ENCODE results near the gene EPO. TPM values are rescaled to one million over a fixed set of nuclear protein-coding genes. Genes with fewer than 3 reads are reported as not detected.

The EPO gene
- total and polyA plus RNA-seq, 9 donors = 0.05 to 0.25 (median 0.20) TPM; not detected in 6

GRCh38 chr7:100735730-100736129 is 15.5 kb downstream of the EPO start:
- no peaks in the 10 kb centered on the region for H3K4me1 ChIP-seq (ENCODE audit: insufficient read depth)
- WGBS, 3 donors = 69 to 78% methylated on average over 7 of the region's 7 CpGs; no CpG with 5 or more reads in 1 of the 3 donors
- H3K4me3 ChIP-seq = no peak overlapping the region
- TF ChIP-seq CTCF (IDR thresholded peaks at IDR 0.05) (no peak), POLR2A (IDR thresholded peaks at IDR 0.05) (no peak), EP300 (IDR thresholded peaks at IDR 0.05) (no peak)
- no peaks in the 10 kb centered on the region for H3K27me3 ChIP-seq
- no peaks in the 10 kb centered on the region for H3K36me3 ChIP-seq
- no peak overlapping the region for H3K27ac ChIP-seq
- no peaks in the 10 kb centered on the region for H3K9me3 ChIP-seq
- DNase-seq = no peak
- intact Hi-C loops (cut with DNase I) = no loop called here

DNA sequence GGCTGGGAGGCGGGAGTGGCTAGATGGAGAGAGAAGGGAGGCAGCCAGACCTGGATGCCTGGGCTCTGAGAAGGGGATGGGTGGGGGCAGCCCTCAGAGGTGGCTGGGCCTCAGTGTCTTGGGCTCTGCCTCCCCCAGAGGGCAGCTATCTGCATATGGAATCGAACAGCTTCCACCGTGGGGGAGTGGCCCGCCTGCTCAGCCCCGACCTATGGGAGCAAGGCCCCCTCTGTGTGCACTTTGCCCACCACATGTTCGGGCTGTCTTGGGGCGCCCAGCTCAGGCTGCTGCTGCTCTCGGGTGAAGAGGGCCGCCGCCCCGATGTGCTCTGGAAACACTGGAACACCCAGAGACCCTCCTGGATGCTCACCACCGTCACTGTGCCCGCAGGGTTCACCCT is 16.4 kb downstream of the EPO start:
- 66 to 70% methylated on average over 6 to 13 of the region's 13 CpGs; no CpG with 5 or more reads in 1 of the 3 donors for WGBS, 3 donors
- Histone ChIP-seq H3K36me3 (no peaks in the 10 kb centered on the region), H3K9me3 (no peaks in the 10 kb centered on the region), H3K4me1 (ENCODE audit: insufficient read depth) (no peaks in the 10 kb centered on the region), H3K27ac (no peak overlapping the region), H3K27me3 (no peaks in the 10 kb centered on the region), H3K4me3 (no peak overlapping the region)
- no peak for DNase-seq
- intact Hi-C loops (cut with DNase I) = no loop called here
- no peak for TF ChIP-seq POLR2A (IDR thresholded peaks at IDR 0.05)
- no peak for TF ChIP-seq EP300 (IDR thresholded peaks at IDR 0.05)
- TF ChIP-seq CTCF (IDR thresholded peaks at IDR 0.05) = no peak

DNA sequence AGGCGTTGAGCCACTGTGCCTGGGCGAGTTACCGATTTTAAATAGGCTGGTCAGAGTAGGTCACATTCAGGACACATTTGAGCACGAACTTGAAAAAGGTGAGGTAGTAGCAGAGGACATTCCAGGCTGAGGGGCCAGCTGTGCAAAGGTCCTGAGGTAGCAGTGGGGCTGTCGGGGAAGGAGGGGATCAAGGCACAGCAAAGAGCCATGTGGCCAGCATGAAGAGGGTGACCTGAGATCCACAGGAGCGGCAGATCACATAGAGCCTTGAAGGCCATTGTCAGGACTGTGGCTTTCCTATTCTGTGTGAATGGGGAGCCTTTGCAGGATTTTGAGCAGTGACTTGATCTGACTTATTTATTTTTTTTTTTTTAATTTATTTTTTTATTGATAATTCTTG is 19.7 kb downstream of the EPO start:
- Histone ChIP-seq H3K9me3 (no peaks in the 10 kb centered on the region), H3K4me1 (ENCODE audit: insufficient read depth) (no peaks in the 10 kb centered on the region), H3K27ac (no peak overlapping the region), H3K36me3 (no peaks in the 10 kb centered on the region), H3K27me3 (no peaks in the 10 kb centered on the region), H3K4me3 (no peak overlapping the region)
- no peak for DNase-seq
- no peak for TF ChIP-seq EP300 (IDR thresholded peaks at IDR 0.05)
- TF ChIP-seq CTCF (IDR thresholded peaks at IDR 0.05) = no peak
- TF ChIP-seq POLR2A (IDR thresholded peaks at IDR 0.05) = no peak
- intact Hi-C loops (cut with DNase I) = no loop called here
- WGBS, 3 donors = 94 to 95% methylated on average over 6 of the region's 6 CpGs; no CpG with 5 or more reads in 1 of the 3 donors

DNA sequence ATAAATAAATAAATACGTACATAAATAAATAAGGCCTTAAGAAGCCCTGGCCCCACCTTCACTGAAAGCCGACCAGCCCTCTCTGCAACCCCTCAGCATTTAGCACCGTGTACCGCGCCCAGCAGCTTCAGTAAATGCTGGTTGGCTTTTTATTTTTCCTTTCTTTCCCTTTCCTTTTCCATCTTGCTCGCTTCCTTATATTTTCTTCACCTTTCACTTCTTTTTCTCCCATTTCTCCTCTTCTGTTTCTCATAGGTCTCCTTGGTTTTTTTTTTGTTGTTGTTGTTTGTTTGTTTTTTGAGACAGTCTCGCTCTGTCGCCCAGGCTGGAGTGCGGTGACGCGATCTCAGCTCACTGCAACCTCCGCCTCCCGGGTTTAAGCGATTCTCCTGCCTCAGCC is 24.3 kb downstream of the EPO start:
- TF ChIP-seq POLR2A (IDR thresholded peaks at IDR 0.05) (no peak), EP300 (IDR thresholded peaks at IDR 0.05) (no peak), CTCF (IDR thresholded peaks at IDR 0.05) (no peak)

More for the DNA sequence above, 24.3 kb downstream of the EPO start:
- DNase-seq = no peak
- no peaks in the 10 kb centered on the region for H3K36me3 ChIP-seq
- 85 to 91% (median 90%) methylated on average over 14 of the region's 14 CpGs for WGBS, 3 donors
- no peak overlapping the region for H3K27ac ChIP-seq
- no peaks in the 10 kb centered on the region for H3K27me3 ChIP-seq
- intact Hi-C loops (cut with DNase I) = no loop called here
- no peaks in the 10 kb centered on the region for H3K4me1 ChIP-seq (ENCODE audit: insufficient read depth)
- no peak overlapping the region for H3K4me3 ChIP-seq
- no peaks in the 10 kb centered on the region for H3K9me3 ChIP-seq
